Neuron (in vitro differentiated cells): ENCODE data around the gene GALC.

Experiments
- H2AFZ ChIP-seq: one replicate; pipeline ENCODE4 v1.6.1; 2013; ENCODE audit warnings: low read depth, mild to moderate bottlenecking, inconsistent platforms, low read length, moderate library complexity
- H3K27me3 ChIP-seq: one replicate; pipeline ENCODE4 v1.6.1; 2013; ENCODE audit warnings: low read length; ENCODE audit not compliant: insufficient read depth
- H3K36me3 ChIP-seq: one replicate; pipeline ENCODE4 v1.6.1; 2013; ENCODE audit warnings: low read length; ENCODE audit not compliant: insufficient read depth
- H3K4me1 ChIP-seq: one replicate; pipeline ENCODE4 v1.6.1; 2013; ENCODE audit warnings: low read length; ENCODE audit not compliant: insufficient read depth
- H3K4me3 ChIP-seq: 2 replicates; pipeline ENCODE4 v1.5.1; 2013; ENCODE audit warnings: mild to moderate bottlenecking, low read length, moderate library complexity
- H3K9me3 ChIP-seq: one replicate; pipeline ENCODE4 v1.6.1; 2013; ENCODE audit warnings: low read length

The GALC gene

GRCh38 chr14:87916103-87916885 lies 76.7 kb downstream of the GALC start:
- no peaks in the 10 kb centered on the region for H3K4me1 ChIP-seq
- no peaks in the 10 kb centered on the region for H3K27me3 ChIP-seq
- H3K4me3 ChIP-seq = no peak overlapping the region
- no peaks in the 10 kb centered on the region for H3K36me3 ChIP-seq
- no peaks in the 10 kb centered on the region for H3K9me3 ChIP-seq
- H2AFZ ChIP-seq = no peak overlapping the region

DNA sequence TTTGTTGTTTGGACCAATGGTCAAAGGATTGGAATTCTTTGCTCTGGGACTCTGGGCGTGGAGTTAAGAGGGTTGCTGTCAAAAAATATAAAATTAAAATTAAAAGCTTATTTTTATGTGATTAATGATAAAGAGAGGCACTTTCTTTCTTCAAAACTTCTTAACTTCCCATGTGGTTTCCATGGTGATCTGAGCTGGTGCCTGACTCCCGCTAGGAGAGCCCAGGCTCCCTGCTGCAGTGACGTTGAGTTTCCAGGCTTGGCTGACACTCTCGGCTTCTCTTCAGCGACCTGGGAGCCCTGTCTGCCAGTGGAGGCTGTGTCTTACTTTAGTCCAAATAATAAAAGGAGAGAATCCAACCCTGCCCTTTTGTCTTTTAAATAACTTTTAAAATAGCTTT lies 84.4 kb downstream of the GALC start:
- Histone ChIP-seq H3K4me1 (no peaks in the 10 kb centered on the region), H3K9me3 (no peaks in the 10 kb centered on the region), H3K36me3 (no peaks in the 10 kb centered on the region), H3K27me3 (no peaks in the 10 kb centered on the region), H3K4me3 (no peak overlapping the region), H2AFZ (no peak overlapping the region)

DNA sequence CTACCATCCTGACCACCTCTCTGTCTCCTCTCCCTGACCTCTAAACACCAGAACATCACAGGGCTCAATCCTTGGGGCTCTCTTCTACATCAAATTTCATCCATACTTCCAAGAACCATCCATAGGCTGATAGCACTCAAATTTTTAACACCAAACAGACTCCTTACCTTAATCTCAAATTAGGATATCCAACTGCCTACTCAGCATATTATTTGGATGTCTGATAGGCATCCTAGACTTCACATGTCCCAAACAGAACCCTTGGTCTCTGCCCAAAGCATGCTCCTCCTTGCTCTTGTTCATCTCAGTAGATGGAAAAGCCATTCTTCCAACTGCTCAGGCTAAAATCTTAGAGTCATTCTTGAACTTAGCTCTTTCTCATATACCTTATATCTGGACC lies 91.3 kb downstream of the GALC start:
- Histone ChIP-seq H3K9me3 (no peaks in the 10 kb centered on the region), H2AFZ (no peak overlapping the region), H3K4me1 (peaks cover 7% of the 10 kb centered on the region), H3K27me3 (no peaks in the 10 kb centered on the region), H3K36me3 (no peaks in the 10 kb centered on the region), H3K4me3 (no peak overlapping the region)

- H2AFZ ChIP-seq = no peak overlapping the region
- no peaks in the 10 kb centered on the region for H3K36me3 ChIP-seq
- H3K4me3 ChIP-seq = no peak overlapping the region
- peaks cover 9% of the 10 kb centered on the region for H3K4me1 ChIP-seq
- no peaks in the 10 kb centered on the region for H3K27me3 ChIP-seq
- H3K9me3 ChIP-seq = no peaks in the 10 kb centered on the region
Observed at GRCh38 chr14:87901236-87901635, 91.7 kb downstream of the GALC start.

DNA sequence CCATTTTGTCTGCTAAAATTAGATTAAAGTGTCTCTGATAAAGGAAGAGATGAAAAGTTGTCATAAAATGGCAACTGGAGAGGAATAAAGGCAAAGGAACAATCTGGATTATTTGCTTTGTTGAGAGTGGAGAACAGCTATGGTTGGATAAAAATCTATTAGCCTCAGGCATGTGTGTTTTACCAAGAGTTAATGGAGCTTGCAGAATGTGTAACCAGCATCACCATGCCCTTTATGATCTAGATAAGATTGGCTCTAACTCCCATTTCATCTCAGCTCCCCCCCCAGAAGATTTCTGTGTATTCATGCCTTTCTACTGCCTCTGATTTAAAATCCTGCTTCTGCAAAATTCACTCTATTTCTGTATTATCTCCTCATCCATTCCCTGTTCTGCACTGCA lies 93.8 kb downstream of the GALC start:
- Histone ChIP-seq H2AFZ (no peak overlapping the region), H3K9me3 (no peaks in the 10 kb centered on the region), H3K36me3 (no peaks in the 10 kb centered on the region), H3K27me3 (no peaks in the 10 kb centered on the region), H3K4me3 (no peak overlapping the region), H3K4me1 (peaks cover 9% of the 10 kb centered on the region)

- Histone ChIP-seq H3K4me1 (peaks cover 9% of the 10 kb centered on the region), H3K9me3 (no peaks in the 10 kb centered on the region), H3K4me3 (no peak overlapping the region), H3K27me3 (no peaks in the 10 kb centered on the region), H2AFZ (no peak overlapping the region), H3K36me3 (no peaks in the 10 kb centered on the region)
Observed at GRCh38 chr14:87898301-87898700, 94.7 kb downstream of the GALC start.

DNA sequence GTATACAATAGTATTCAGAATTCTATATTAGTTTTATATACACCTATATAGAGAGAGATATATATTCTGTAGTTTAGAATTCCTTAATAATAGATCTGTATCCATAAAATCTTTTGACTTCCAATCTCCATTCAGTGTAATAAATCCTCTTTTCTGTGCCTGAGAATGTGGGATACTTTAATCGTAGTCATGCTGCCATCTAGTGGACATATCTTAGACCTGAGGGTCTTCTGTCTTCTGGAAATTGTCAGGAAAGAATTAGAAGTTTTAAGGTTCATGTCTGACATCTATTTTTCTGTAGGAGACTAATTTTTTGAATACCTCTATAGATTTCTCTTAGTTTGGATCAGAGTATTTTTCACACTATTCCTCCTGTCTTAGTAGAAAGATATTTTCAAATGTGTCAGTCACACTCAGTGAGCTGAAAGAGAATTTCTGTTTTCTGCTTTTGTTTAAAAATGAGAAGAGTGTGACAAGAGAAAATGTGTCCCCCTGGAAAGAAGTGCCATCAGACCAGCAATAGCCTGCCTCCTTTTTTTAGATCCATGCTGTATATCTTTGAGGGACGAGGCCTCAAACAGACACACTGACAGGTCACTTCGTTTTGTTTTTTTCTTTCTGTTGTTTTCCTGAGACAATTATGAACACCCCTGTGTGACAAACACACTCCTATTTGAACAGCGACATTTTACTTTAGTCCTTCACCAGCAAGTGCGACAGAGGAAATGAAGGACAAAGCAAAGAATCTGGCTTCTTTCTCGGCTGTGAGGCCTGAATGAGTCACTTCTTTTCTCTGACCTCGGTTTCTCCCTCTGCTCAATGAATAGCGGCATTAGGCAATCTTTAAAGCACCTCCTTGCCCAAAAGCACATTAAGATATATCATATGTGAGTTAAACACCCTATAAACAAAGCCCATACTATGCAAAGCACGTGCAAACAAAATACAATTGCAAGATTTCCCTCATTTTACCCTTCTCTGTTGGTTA lies 96.3 kb downstream of the GALC start:
- H2AFZ ChIP-seq = peak overlapping the region; percentile 85
- H3K9me3 ChIP-seq = no peaks in the 10 kb centered on the region
- no peaks in the 10 kb centered on the region for H3K27me3 ChIP-seq
- peak overlapping the region; percentile 6 for H3K4me3 ChIP-seq
- H3K36me3 ChIP-seq = no peaks in the 10 kb centered on the region
- peaks cover 9% of the 10 kb centered on the region for H3K4me1 ChIP-seq

DNA sequence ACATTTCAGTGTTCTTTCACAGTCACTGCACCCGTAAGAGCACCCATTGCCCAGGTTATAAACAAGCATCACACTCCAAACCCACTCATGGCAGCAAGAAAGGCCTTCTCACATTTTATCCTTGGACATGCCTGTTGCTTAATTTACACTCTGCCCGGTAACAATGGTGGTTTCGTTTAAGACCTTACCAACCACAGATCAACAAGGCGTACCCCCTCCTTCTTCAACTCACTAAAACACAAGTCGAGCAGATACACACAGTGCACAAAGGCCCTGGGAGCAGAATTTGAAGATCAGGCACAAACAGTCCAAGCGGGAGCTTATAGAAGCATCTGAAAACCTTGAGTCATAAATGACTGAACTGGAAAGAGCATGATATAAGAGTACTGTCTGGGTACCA lies 98.1 kb downstream of the GALC start:
- H3K4me1 ChIP-seq = peaks cover 9% of the 10 kb centered on the region
- H2AFZ ChIP-seq = no peak overlapping the region
- no peaks in the 10 kb centered on the region for H3K36me3 ChIP-seq
- no peaks in the 10 kb centered on the region for H3K27me3 ChIP-seq
- H3K9me3 ChIP-seq = no peaks in the 10 kb centered on the region
- no peak overlapping the region for H3K4me3 ChIP-seq

DNA sequence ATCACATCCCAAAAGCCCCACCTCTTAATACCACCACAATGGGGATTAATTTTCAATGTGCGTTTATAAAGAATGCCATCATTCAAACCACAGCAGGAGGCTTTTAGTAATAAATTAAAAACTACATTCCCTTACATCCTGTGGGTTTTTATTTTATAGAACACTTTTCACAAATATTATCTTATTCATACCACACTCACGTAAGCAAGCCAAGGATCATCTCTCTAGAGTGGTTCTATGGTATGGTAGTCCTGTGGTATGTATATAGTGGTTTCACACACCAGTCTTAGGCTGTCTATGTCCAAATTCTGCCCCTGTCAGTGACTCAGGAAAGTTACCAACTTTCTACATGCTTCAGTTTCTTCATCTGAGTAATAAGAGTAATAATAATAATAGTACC lies 100.2 kb downstream of the GALC start:
- Histone ChIP-seq H3K27me3 (no peaks in the 10 kb centered on the region), H3K36me3 (no peaks in the 10 kb centered on the region), H3K9me3 (no peaks in the 10 kb centered on the region), H2AFZ (no peak overlapping the region), H3K4me3 (no peak overlapping the region), H3K4me1 (peaks cover 9% of the 10 kb centered on the region)

GRCh38 chr14:87888136-87888999 lies 104.6 kb downstream of the GALC start:
- H2AFZ ChIP-seq = no peak overlapping the region
- no peaks in the 10 kb centered on the region for H3K27me3 ChIP-seq
- H3K36me3 ChIP-seq = no peaks in the 10 kb centered on the region
- H3K4me3 ChIP-seq = no peak overlapping the region
- no peaks in the 10 kb centered on the region for H3K9me3 ChIP-seq
- no peaks in the 10 kb centered on the region for H3K4me1 ChIP-seq

- H2AFZ ChIP-seq = no peak overlapping the region
Observed at GRCh38 chr14:87883750-87884149, 109.2 kb downstream of the GALC start.

More at GRCh38 chr14:87883750-87884149, 109.2 kb downstream of the GALC start:
- Histone ChIP-seq H3K27me3 (no peaks in the 10 kb centered on the region), H3K36me3 (no peaks in the 10 kb centered on the region), H3K4me1 (no peaks in the 10 kb centered on the region), H3K4me3 (no peak overlapping the region), H3K9me3 (no peaks in the 10 kb centered on the region)
